Measurements from ENCODE around the gene RNU5D-1. TPM values are rescaled to one million over a fixed set of nuclear protein-coding genes. Genes with fewer than 3 reads are reported as not detected.

Gene RNU5D-1
- total and polyA plus RNA-seq, 10 of the 15 experiments (the other 5 are each of a cell fraction or from before 2014, with no cell fraction given): not detected

- TF ChIP-seq EP300 (IDR thresholded peaks at IDR 0.05; ENCODE audit: borderline replicate concordance in 1 of 2, control insufficient read depth in 1 of 2, low read depth in 2 of 2, low read length in 2 of 2): no peak
- TF ChIP-seq E4F1 (IDR thresholded peaks at IDR 0.05; ENCODE audit: borderline replicate concordance, partially characterized antibody): no peak
Observed at GRCh38 chr1:44707112-44707881, 23.7 kb downstream of the RNU5D-1 start (continued).

GRCh38 chr1:44705938-44706337 is 25.0 kb downstream of the RNU5D-1 start:
- Histone ChIP-seq H3K9ac (ENCODE audit: control insufficient read depth, insufficient read depth, low read length) (no peak overlapping the region), H3K79me2 (ENCODE audit: control insufficient read depth, insufficient read depth, low read length) (no peaks in the 10 kb centered on the region), H3K4me3 (no peak overlapping the region), H3K9me3 (replicated peaks; ENCODE audit: control insufficient read depth, insufficient read depth, low read length) (no peaks in the 10 kb centered on the region), H3K27me3 (replicated peaks in 1 of 2; ENCODE audit: control insufficient read depth in 2 of 2, insufficient read depth in 2 of 2, low read length in 1 of 2) (no peaks in the 10 kb centered on the region; a peak in 1 of 4 replicates), H3K36me3 (ENCODE audit: control insufficient read depth in 2 of 2, insufficient read depth in 2 of 2, low read length in 1 of 2) (no peaks in the 10 kb centered on the region), H3K4me1 (ENCODE audit: control insufficient read depth, insufficient read depth, low read length) (peaks cover 10% of the 10 kb centered on the region; the same call in 1 of the 2 replicates), H4K20me1 (ENCODE audit: control insufficient read depth, insufficient read depth) (no peaks in the 10 kb centered on the region), H2AFZ (ENCODE audit: control insufficient read depth, low read depth, low read length) (no peak overlapping the region), H3K27ac (ENCODE audit: control insufficient read depth, insufficient read depth) (no peak overlapping the region), H3K4me2 (ENCODE audit: control insufficient read depth, insufficient read depth) (no peak overlapping the region)
- ChIA-PET SMC1A (ENCODE audit: uncharacterized antibody, unreplicated experiment) (interaction anchor here (1.0 to 1.6 kb wide), 3 partner anchors 9 to 16 kb away, joined by 3 to 11 read pairs (median 5); no protein-coding TSS in a partner anchor), POLR2A (interaction anchor here (1.1 kb wide), 1 partner anchor 9 kb away, joined by 3 read pairs; no protein-coding TSS in a partner anchor), CTCF (interaction anchor here (0.8 to 1.8 kb wide), 4 partner anchors 9 to 31 kb away, joined by 3 to 16 read pairs (median 6); partner anchors contain the start of genes ARMH1 and TMEM53), RAD21 (ENCODE audit: unreplicated experiment) (interaction anchor here (0.6 to 1.4 kb wide), 3 partner anchors 15 to 503 kb away, joined by 3 to 4 read pairs (median 3); no protein-coding TSS in a partner anchor)
- FAIRE-seq (no peak), DNase-seq (ENCODE audit: low read depth, low spot score) (no peak), ATAC-seq (no peak)
- in situ Hi-C loops (cut with MboI): no loop called here
- no TSS peak for BruUV-seq (replicated peaks)
- intact Hi-C loops (cut with micrococcal nuclease; ENCODE audit: unreplicated experiment): no loop called here
- 91% methylated on average over 2 of the region's 2 CpGs for WGBS (ENCODE audit: insufficient coverage, insufficient replicate concordance, low lambda C conversion rate, missing lambda C conversion rate)
- TF ChIP-seq RFX5 (IDR thresholded peaks at IDR 0.05; ENCODE audit: low read depth, low read length): no peak
- TF ChIP-seq MYB (IDR thresholded peaks at IDR 0.05; ENCODE audit: borderline replicate concordance, low read depth, low read length): no peak
- TF ChIP-seq TARDBP (IDR thresholded peaks at IDR 0.05; ENCODE audit: borderline replicate concordance): no peak
- TF ChIP-seq ZBTB4 (CRISPR knock-in tag; IDR thresholded peaks at IDR 0.05): no peak
- TF ChIP-seq EZH2 (IDR thresholded peaks at IDR 0.05; ENCODE audit: borderline replicate concordance, control insufficient read depth, low read depth, low read length): no peak
- no peak for TF ChIP-seq CREM (IDR thresholded peaks at IDR 0.05; ENCODE audit: low read depth)
- TF ChIP-seq SMAD1 (IDR thresholded peaks at IDR 0.05; ENCODE audit: low read depth, partially characterized antibody): no peak
- TF ChIP-seq HSF1 (IDR thresholded peaks at IDR 0.05; ENCODE audit: low read depth, low read length): no peak
